ENCODE measurements around the gene ATXN7.

DNA sequence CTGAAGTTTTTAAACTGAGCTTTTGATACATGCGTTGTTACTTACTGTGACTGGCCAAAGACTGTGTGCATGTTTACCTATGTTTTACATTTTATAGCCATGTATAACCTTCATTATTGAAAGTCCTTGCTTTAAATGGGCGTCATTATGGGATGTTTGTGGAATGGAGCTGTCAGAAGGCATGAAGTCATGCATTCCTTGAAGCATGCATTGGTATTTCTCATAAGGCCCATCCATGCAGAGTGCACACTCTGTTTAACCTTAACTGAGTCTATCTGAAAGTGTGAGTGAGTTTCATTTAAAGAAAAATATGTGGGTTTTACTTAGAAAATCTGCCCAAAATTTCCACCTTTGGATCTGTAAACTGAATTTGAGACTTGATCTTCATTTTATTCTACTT lies 108.5 kb downstream of the ATXN7 start:
- TF ChIP-seq, protein P1, sequence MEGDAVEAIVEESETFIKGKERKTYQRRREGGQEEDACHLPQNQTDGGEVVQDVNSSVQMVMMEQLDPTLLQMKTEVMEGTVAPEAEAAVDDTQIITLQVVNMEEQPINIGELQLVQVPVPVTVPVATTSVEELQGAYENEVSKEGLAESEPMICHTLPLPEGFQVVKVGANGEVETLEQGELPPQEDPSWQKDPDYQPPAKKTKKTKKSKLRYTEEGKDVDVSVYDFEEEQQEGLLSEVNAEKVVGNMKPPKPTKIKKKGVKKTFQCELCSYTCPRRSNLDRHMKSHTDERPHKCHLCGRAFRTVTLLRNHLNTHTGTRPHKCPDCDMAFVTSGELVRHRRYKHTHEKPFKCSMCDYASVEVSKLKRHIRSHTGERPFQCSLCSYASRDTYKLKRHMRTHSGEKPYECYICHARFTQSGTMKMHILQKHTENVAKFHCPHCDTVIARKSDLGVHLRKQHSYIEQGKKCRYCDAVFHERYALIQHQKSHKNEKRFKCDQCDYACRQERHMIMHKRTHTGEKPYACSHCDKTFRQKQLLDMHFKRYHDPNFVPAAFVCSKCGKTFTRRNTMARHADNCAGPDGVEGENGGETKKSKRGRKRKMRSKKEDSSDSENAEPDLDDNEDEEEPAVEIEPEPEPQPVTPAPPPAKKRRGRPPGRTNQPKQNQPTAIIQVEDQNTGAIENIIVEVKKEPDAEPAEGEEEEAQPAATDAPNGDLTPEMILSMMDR (CRISPR knock-in tag; IDR thresholded peaks at IDR 0.05), result no peak
- no peak for TF ChIP-seq ZNF431 (CRISPR knock-in tag; IDR thresholded peaks at IDR 0.05; ENCODE audit: borderline replicate concordance, low read depth)
- no peak for TF ChIP-seq TBP (CRISPR knock-in tag; IDR thresholded peaks at IDR 0.05)
- no peak for TF ChIP-seq SP1 (IDR thresholded peaks at IDR 0.05)
- no peak for TF ChIP-seq SP1 (CRISPR knock-in tag; IDR thresholded peaks at IDR 0.05)
- no peak for TF ChIP-seq MAF1 (CRISPR knock-in tag; IDR thresholded peaks at IDR 0.05; ENCODE audit: borderline replicate concordance)
- no peak for TF ChIP-seq ZNF468 (CRISPR knock-in tag; IDR thresholded peaks at IDR 0.05)
- TF ChIP-seq ZBTB7A (CRISPR knock-in tag; IDR thresholded peaks at IDR 0.05), result no peak
- TF ChIP-seq, protein P2, sequence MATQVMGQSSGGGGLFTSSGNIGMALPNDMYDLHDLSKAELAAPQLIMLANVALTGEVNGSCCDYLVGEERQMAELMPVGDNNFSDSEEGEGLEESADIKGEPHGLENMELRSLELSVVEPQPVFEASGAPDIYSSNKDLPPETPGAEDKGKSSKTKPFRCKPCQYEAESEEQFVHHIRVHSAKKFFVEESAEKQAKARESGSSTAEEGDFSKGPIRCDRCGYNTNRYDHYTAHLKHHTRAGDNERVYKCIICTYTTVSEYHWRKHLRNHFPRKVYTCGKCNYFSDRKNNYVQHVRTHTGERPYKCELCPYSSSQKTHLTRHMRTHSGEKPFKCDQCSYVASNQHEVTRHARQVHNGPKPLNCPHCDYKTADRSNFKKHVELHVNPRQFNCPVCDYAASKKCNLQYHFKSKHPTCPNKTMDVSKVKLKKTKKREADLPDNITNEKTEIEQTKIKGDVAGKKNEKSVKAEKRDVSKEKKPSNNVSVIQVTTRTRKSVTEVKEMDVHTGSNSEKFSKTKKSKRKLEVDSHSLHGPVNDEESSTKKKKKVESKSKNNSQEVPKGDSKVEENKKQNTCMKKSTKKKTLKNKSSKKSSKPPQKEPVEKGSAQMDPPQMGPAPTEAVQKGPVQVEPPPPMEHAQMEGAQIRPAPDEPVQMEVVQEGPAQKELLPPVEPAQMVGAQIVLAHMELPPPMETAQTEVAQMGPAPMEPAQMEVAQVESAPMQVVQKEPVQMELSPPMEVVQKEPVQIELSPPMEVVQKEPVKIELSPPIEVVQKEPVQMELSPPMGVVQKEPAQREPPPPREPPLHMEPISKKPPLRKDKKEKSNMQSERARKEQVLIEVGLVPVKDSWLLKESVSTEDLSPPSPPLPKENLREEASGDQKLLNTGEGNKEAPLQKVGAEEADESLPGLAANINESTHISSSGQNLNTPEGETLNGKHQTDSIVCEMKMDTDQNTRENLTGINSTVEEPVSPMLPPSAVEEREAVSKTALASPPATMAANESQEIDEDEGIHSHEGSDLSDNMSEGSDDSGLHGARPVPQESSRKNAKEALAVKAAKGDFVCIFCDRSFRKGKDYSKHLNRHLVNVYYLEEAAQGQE (IDR thresholded peaks at IDR 0.05; ENCODE audit: borderline replicate concordance in 1 of 2, low read depth in 1 of 2, low read length in 2 of 2), result no peak
- no peak for TF ChIP-seq ZNF34 (CRISPR knock-in tag; IDR thresholded peaks at IDR 0.05; ENCODE audit: borderline replicate concordance)
- TF ChIP-seq POLR2AphosphoS5 (IDR thresholded peaks at IDR 0.05; ENCODE audit: low read depth, low read length), result no peak
- no peak for TF ChIP-seq GZF1 (CRISPR knock-in tag; IDR thresholded peaks at IDR 0.05)
- no peak for TF ChIP-seq ZNF598 (CRISPR knock-in tag; IDR thresholded peaks at IDR 0.05; ENCODE audit: borderline replicate concordance)

Measured in HepG2 (cell line).